Uterus (tissue), 2 donors: ENCODE data around the gene SEC24B.

ENCODE experiments used
- POLR2A ChIP-seq, 2 donors: fragments of 450-650 bp; IDR thresholded peaks; one replicate each; pipeline ENCODE4 v1.6.1; 2016; ENCODE audit warnings: antibody characterized with exemption in 2 of 2, mild to moderate bottlenecking in 1 of 2, moderate library complexity in 1 of 2
- TF ChIP-seq, protein P1 (sequence below), 4 experiments: fragments of 200-600 bp in 2 of 4; fragments of 450-650 bp in 2 of 4; sonication (generic) in 2 of 4; IDR thresholded peaks; one replicate each; pipeline ENCODE4 v1.5.1; 2016 to 2019; ENCODE audit warnings: antibody characterized with exemption in 4 of 4, mild to moderate bottlenecking in 2 of 4, moderate library complexity in 1 of 4

DNA sequence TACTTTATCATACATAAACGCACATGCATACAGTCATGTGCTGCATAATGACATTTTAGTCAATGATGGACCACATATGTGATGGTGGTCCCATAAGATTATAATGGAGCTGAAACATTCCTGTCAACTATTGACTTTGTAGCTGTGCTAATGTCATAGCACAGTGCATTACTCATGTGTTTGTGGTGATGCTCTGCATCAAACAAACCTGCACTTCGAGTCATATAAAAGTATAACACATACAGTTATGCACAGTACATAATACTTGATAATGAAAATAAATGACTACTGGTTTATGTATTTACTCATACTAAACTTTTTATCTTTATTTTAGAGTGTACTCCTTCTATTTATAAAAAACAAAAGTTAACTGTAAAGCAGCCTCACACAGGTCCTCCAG, 65.9 kb downstream of the SEC24B start:
- TF ChIP-seq, protein P1, sequence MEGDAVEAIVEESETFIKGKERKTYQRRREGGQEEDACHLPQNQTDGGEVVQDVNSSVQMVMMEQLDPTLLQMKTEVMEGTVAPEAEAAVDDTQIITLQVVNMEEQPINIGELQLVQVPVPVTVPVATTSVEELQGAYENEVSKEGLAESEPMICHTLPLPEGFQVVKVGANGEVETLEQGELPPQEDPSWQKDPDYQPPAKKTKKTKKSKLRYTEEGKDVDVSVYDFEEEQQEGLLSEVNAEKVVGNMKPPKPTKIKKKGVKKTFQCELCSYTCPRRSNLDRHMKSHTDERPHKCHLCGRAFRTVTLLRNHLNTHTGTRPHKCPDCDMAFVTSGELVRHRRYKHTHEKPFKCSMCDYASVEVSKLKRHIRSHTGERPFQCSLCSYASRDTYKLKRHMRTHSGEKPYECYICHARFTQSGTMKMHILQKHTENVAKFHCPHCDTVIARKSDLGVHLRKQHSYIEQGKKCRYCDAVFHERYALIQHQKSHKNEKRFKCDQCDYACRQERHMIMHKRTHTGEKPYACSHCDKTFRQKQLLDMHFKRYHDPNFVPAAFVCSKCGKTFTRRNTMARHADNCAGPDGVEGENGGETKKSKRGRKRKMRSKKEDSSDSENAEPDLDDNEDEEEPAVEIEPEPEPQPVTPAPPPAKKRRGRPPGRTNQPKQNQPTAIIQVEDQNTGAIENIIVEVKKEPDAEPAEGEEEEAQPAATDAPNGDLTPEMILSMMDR (IDR thresholded peaks at IDR 0.05) = no peak
- no peak for TF ChIP-seq POLR2A (IDR thresholded peaks at IDR 0.05)
